Ishikawa (cell line): ENCODE data around the gene STK25.

ENCODE experiments used
- CEBPB ChIP-seq: IDR thresholded peaks from 2 replicates; pipeline ENCODE4 v1.6.1; 2012
- CREB1 ChIP-seq: IDR thresholded peaks from 2 replicates; pipeline ENCODE4 v1.6.1; 2012; ENCODE audit warnings: low read depth
- EGR1 ChIP-seq: IDR thresholded peaks from 2 replicates; pipeline ENCODE4 v1.6.1; 2012
- EP300 ChIP-seq: IDR thresholded peaks from 2 replicates; pipeline ENCODE4 v1.6.1; 2012; ENCODE audit warnings: borderline replicate concordance
- FOXM1 ChIP-seq: IDR thresholded peaks from 2 replicates; pipeline ENCODE4 v1.6.1; 2012; ENCODE audit warnings: low read depth, borderline replicate concordance
- MAX ChIP-seq: IDR thresholded peaks from 2 replicates; pipeline ENCODE4 v1.6.1; 2012
- NFIC ChIP-seq: IDR thresholded peaks from 2 replicates; pipeline ENCODE4 v1.6.1; 2012
- RAD21 ChIP-seq: IDR thresholded peaks from 2 replicates; pipeline ENCODE4 v1.6.1; 2012; ENCODE audit warnings: low read depth
- TAF1 ChIP-seq: IDR thresholded peaks from 2 replicates; pipeline ENCODE4 v1.6.1; 2012; ENCODE audit warnings: low read depth, mild to moderate bottlenecking
- TCF12 ChIP-seq: IDR thresholded peaks from 2 replicates; pipeline ENCODE4 v1.6.1; 2012; ENCODE audit warnings: low read depth
- TEAD4 ChIP-seq: IDR thresholded peaks from 2 replicates; pipeline ENCODE4 v1.6.1; 2012
- YY1 ChIP-seq: IDR thresholded peaks from 2 replicates; pipeline ENCODE4 v1.6.1; 2012; ENCODE audit warnings: low read depth
- ZBTB7A ChIP-seq: IDR thresholded peaks from 2 replicates; pipeline ENCODE4 v1.6.1; 2012; ENCODE audit warnings: low read depth
- TF ChIP-seq, protein P1 (sequence below): IDR thresholded peaks from 2 replicates; pipeline ENCODE4 v1.6.1; 2012; ENCODE audit warnings: low read depth, mild to moderate bottlenecking
- TF ChIP-seq, protein P2 (sequence below): IDR thresholded peaks from 2 replicates; pipeline ENCODE4 v1.6.1; 2012

STK25 gene

GRCh38 chr2:241445426-241445825 lies 63.0 kb downstream of the STK25 start:
- TF ChIP-seq CEBPB (no peak), FOXM1 (no peak), EP300 (no peak), CREB1 (no peak), EGR1 (no peak), RAD21 (no peak), YY1 (no peak), ZBTB7A (no peak), TAF1 (no peak), MAX (no peak), TCF12 (no peak), TEAD4 (no peak), NFIC (no peak)
- TF ChIP-seq, protein P1, sequence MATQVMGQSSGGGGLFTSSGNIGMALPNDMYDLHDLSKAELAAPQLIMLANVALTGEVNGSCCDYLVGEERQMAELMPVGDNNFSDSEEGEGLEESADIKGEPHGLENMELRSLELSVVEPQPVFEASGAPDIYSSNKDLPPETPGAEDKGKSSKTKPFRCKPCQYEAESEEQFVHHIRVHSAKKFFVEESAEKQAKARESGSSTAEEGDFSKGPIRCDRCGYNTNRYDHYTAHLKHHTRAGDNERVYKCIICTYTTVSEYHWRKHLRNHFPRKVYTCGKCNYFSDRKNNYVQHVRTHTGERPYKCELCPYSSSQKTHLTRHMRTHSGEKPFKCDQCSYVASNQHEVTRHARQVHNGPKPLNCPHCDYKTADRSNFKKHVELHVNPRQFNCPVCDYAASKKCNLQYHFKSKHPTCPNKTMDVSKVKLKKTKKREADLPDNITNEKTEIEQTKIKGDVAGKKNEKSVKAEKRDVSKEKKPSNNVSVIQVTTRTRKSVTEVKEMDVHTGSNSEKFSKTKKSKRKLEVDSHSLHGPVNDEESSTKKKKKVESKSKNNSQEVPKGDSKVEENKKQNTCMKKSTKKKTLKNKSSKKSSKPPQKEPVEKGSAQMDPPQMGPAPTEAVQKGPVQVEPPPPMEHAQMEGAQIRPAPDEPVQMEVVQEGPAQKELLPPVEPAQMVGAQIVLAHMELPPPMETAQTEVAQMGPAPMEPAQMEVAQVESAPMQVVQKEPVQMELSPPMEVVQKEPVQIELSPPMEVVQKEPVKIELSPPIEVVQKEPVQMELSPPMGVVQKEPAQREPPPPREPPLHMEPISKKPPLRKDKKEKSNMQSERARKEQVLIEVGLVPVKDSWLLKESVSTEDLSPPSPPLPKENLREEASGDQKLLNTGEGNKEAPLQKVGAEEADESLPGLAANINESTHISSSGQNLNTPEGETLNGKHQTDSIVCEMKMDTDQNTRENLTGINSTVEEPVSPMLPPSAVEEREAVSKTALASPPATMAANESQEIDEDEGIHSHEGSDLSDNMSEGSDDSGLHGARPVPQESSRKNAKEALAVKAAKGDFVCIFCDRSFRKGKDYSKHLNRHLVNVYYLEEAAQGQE, result no peak
- TF ChIP-seq, protein P2, sequence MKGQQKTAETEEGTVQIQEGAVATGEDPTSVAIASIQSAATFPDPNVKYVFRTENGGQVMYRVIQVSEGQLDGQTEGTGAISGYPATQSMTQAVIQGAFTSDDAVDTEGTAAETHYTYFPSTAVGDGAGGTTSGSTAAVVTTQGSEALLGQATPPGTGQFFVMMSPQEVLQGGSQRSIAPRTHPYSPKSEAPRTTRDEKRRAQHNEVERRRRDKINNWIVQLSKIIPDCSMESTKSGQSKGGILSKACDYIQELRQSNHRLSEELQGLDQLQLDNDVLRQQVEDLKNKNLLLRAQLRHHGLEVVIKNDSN, result no peak

- TF ChIP-seq EP300, result no peak
- TF ChIP-seq RAD21, result no peak
- TF ChIP-seq CREB1, result no peak
- TF ChIP-seq CEBPB, result no peak
- TF ChIP-seq TEAD4, result no peak
- TF ChIP-seq EGR1, result no peak
- TF ChIP-seq, protein P2, result no peak
- TF ChIP-seq TAF1, result no peak
- no peak for TF ChIP-seq FOXM1
These were observed 64.7 kb downstream of the STK25 start for GRCh38 chr2:241443486-241444223.
